Glomerular visceral epithelial cell (primary cell): ENCODE data around the gene PPARA.

ENCODE experiments used
- DNase-seq: peaks from one replicate; pipeline ENCODE4 v3.0.0-alpha.2; 2016; ENCODE audit errors: extremely low spot score

The PPARA gene

GRCh38 chr22:46150034-46150654 lies at the start of gene PPARA:
Gene PPARA, plus strand, starts transcription at chr22:46150526. Its CDS starts 47,858 bp downstream, at chr22:46198384.
- DNase-seq: peak; percentile 83

- DNase-seq: no peak
These were observed 48.2 kb upstream of the PPARA start for GRCh38 chr22:46102159-46102558.

GRCh38 chr22:46102752-46103151 lies 47.6 kb upstream of the PPARA start:
- no peak for DNase-seq

GRCh38 chr22:46103181-46103580 lies 47.1 kb upstream of the PPARA start:
- DNase-seq: no peak

DNA sequence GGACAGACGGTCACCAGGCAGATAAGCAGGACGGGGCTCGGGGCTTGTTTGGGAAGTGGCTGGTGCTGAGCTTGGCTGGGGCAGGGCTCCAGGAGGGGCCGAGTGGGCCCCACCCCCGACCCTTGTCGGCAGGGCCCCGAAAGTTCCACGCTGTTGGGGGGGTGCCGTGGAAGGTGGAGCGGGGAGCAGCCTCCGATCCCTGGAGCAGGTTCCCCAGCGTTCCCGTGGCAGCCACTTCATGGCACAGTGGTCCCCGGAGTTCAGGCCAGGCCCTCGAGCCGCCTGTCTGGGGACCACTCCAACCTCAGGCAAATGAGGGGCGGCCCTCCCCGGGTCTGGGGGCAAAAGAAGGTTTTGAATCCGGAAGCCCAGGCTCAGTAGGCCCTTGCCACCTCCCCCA lies 46.7 kb upstream of the PPARA start:
- DNase-seq: no peak

- DNase-seq: no peak
These were observed 46.0 kb upstream of the PPARA start for GRCh38 chr22:46104170-46104880.

GRCh38 chr22:46104881-46105493 lies 45.3 kb upstream of the PPARA start:
- peak; percentile 64 for DNase-seq

GRCh38 chr22:46105494-46106278 lies 44.6 kb upstream of the PPARA start:
- peak; percentile 95 for DNase-seq

DNA sequence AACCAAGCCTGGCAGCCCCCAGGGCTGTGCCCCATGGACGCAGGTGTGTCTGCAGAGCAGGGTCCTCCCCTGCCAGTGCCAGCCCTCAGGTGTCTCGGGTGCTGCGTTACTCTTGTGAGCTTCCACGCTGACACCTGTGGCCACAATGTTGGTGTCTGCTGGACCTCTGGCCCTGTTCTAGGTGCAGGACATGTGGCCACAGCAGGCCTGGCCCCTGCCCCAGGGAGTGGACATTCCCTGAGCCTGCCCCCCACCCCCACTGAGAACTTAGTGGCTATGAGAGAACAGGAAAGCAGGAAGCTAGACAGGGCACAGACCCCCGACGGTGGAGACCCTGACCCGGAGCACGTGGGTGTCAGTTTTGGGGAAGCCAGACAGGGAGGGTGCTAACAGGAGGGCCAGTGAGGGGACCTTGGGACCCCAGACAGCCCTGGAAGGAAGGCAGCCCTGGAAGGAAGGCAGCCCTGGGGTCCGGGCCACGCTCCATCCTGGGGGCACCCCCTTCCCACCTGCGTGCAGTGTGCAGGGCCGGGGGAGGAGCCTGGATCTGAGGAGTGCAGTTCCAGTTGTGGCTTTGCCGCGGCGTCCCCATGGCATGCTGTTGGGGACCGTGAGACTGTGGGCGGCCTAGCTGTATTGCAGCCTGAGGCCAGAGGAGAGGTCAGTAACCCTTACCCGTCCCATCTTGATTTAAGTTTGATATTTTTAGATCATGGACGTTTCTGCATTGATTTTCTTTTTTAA lies 43.9 kb upstream of the PPARA start:
- no peak for DNase-seq

DNA sequence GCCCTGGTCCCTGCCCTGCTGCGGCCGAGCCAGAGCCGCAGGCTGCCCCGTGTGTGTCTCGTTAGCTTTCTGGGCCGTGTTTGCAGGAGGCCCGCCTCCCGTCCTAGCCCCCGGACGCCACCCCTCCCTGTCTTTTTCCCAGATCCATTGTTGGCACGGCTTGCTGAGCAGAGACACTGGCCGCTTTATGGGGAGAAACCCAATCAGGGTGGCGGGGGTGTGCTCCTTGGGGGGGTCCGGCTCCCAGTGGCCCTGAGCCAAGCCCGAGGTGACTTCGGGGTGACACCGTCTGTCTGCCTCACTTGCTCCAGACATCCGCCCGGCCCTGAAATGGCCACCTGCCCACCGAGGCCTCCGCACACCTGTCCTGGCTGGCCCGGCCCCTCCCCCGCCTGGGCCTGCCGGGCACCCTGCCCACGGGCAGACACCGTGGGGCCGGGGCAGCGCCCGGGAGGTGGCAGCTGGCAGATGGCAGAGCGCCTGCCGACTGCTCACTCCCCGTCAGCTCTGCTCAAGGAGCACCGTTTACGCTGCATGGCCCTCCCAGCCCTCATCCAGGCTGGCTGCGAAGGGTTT lies 43.1 kb upstream of the PPARA start:
- DNase-seq: peak; percentile 36

DNA sequence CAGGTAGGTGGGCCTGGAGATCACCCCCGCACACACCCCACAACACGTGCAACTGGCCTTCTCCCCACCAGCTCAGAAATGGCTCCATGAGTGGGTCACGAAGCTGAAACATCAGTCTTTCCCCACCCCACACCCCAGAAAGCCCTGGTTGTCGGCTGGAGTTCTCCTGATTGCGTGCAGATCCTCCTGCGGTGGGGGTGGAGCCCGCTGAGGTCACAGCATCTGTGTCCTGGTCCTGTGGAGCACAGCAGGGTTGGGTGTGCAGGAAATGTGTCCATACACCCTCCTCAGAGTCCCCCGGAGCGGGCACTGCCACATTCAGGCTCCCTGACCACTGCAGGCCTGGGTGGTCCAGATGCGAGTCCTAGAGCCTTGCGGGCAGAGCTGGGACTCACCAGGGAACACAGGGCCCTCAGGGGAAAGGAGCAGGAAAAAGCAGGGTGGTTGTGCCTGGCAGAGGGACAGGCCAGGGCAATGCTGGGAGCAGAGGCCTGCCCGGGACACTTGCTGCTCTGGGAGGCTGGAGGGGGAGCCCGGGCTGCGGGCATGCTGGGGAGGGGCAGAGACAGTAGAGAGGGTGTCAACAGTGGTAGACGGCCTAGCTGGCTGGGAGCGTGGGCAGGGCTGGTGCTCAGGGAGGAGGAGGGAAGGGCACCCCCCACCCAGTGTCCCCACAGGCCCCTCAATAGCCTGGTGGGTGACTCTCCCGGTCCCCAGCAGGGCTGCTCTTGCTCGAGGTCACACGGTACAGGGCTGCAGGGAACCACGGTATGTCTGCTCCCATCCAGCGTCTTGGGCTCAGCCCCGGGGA lies 42.4 kb upstream of the PPARA start:
- DNase-seq: no peak

- peak; percentile 53 for DNase-seq
These were observed 41.5 kb upstream of the PPARA start for GRCh38 chr22:46108564-46109473.

DNA sequence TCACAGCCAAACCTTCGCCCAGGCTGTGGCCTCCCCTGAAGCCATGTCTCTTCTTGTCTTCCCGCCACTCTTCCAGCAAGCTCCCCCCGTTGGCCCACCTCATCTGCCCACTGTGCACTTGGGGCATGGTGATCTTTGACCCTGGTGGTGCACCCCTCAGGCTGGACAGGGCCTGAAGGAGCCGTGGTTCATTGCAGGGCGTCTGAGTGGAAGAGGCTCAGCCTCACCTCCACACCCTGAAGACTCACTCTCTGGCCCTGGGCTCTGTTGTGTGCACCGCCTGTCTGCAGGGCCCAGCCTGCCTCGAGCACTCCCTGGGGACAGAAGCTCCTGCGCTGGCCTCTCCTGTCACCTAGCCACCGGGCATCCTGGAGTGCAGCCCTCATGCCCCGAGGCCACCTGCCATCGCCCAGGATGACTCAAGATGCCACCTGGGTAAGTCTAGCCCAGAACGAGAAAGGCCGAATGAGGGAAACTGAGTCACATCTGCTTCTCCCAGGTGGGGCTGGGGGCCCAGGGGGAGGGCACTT lies 40.8 kb upstream of the PPARA start:
- no peak for DNase-seq

DNA sequence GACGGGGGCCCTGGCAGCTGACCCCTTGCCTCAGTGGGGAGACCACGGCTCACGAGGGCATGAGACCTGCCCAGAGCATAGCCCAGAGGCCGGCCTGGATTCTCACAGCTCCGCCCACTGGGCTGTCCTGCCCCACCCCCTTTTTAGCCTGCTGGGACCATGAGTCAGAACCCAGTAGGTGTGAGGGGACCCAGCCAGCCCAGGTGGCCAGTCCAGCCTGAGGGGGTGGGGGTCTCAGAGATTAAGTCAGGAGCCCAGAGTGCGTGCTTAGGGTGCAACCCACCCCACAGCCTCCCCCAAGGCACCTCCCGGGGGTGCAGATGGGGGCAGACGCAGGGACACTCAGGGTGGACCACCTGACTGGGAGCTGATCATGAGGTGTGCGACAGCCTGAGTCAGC lies 40.1 kb upstream of the PPARA start:
- DNase-seq: peak; percentile 57

- DNase-seq: no peak
These were observed 38.5 kb upstream of the PPARA start for GRCh38 chr22:46111645-46112306.

GRCh38 chr22:46112405-46112804 lies 37.9 kb upstream of the PPARA start:
- DNase-seq: no peak

DNA sequence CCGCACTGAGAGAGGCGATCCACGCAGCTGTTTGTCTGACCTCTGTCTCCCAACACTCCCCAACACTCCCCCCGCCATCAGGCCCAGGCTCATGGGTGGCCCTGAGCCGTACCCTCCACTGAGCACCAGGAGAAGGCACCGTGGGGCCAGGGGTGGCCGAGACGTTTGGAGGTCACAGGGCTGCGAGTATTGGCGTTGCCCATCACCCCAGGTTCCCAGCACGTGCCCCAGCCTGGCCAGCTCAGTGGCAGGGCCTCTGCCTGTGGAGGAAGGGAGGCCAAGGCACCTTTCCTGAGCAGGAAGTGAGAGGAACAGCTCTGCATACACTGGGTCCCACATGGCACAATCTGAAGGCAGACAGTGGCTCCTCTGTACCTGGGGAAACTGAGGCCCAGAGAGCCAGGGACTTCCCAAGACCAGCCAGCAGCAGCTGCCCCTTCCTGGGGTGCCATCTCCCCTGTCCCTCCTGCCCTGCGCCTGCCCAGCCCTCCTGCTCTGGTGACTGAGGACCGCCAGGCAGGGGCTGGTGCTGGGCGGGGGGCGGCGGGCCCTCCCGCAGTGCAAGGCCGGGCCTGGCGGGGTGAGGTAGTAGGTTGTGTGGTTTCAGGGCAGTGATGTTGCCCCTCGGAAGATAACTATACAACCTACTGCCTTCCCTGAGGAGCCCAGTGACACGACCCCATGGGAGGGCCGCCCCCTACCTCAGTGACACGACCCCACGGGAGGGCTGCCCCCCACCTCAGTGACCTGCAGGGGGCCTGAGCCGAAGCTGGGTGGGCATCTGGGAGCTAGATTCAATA lies 37.0 kb upstream of the PPARA start:
- DNase-seq: no peak
